Kidney (tissue), 14 donors: ENCODE measurements around the gene DTX1. TPM values are rescaled to one million over a fixed set of nuclear protein-coding genes. Genes with fewer than 3 reads are reported as not detected.

Experiments used
- DNase-seq, 5 donors: peaks; one replicate each; pipeline ENCODE4 v3.0.0-alpha.2; 2013 to 2020
- FAIRE-seq: peaks from 2 replicates; lab custom pipeline; 2012; peaks lifted over from hg19 to GRCh38; lab: Jason Lieb, UNC
- H3K27ac ChIP-seq, 2 donors: one replicate each; pipeline ENCODE4 v1.7.0; 2013; ENCODE audit warnings: low read depth in 2 of 2, low read length in 2 of 2, inconsistent platforms in 1 of 2
- H3K27me3 ChIP-seq: one replicate; pipeline ENCODE4 v1.7.1; 2013; ENCODE audit warnings: low read length, inconsistent platforms; ENCODE audit not compliant: control insufficient read depth, insufficient read depth
- H3K36me3 ChIP-seq, 3 donors: one replicate each; pipeline versions ENCODE4 v1.7.0 to v1.7.1; 2013; ENCODE audit warnings: low read length in 3 of 3, control low read depth in 1 of 3, inconsistent platforms in 1 of 3; ENCODE audit not compliant: insufficient read depth in 3 of 3, control insufficient read depth in 2 of 3
- H3K4me1 ChIP-seq, 3 donors: one replicate each; pipeline versions ENCODE4 v1.7.0 to v1.7.1; 2013; ENCODE audit warnings: low read length in 3 of 3, inconsistent platforms in 1 of 3, low read depth in 1 of 3; ENCODE audit not compliant: control insufficient read depth in 2 of 3, insufficient read depth in 2 of 3
- H3K4me3 ChIP-seq, 3 donors: one replicate each; pipeline versions ENCODE4 v1.7.0 to v1.8.1; 2013; ENCODE audit warnings: low read length in 3 of 3, control low read depth in 1 of 3, inconsistent platforms in 1 of 3
- H3K9ac ChIP-seq, 3 donors: one replicate each; pipeline versions ENCODE4 v1.7.0 to v1.7.1; 2013; ENCODE audit warnings: low read length in 3 of 3, control low read depth in 1 of 3, inconsistent platforms in 1 of 3
- H3K9me3 ChIP-seq, 3 donors: one replicate each; pipeline versions ENCODE4 v1.7.0 to v1.7.1; 2013; ENCODE audit warnings: low read length in 3 of 3, control low read depth in 1 of 3, inconsistent platforms in 1 of 3; ENCODE audit not compliant: control insufficient read depth in 2 of 3, insufficient read depth in 1 of 3
- CTCF ChIP-seq: IDR thresholded peaks from 3 replicates; pipeline ENCODE4 v1.5.1; 2012; ENCODE audit warnings: mild to moderate bottlenecking, moderate library complexity, borderline replicate concordance; ENCODE audit not compliant: insufficient read depth; ENCODE audit errors: extremely low read depth
- intact Hi-C: fragments of 100-400 bp; cut with DNase I; formaldehyde crosslinking; loops from one replicate; pipeline ENCODE4 v1.11.1; 2022
- polyA plus RNA-seq: library from polyadenylated mRNA; stranded (reverse); fragments of 350-450 nt; fragmentation: Illumina TruSeq; extraction: RNeasy Lipid Tissue Mini Kit (QIAGEN cat#74804); gene quantifications from one replicate; pipeline ENCODE4 v1.2.3, GENCODE V29; 2014; ENCODE audit warnings: low read depth, low replicate concordance; ENCODE audit not compliant: insufficient read depth
- total RNA-seq: library from RNA; stranded (reverse); fragmentation: NEBNext Ultra II Directional; extraction: Animal tissue kit (Norgen Biotek cat#: 25700); gene quantifications from one replicate; pipeline ENCODE4 v1.2.1, GENCODE V29; 2021
- donor health status: control.
- donor health status: control.
- donor health status: control.
- donor health status: control.
- donor health status: control.
- donor health status: DM: yes; HTN: yes; CAD: no.
- donor health status: Normal renal cell carcinoma (clear cell type).

DTX1 gene
- total and polyA plus RNA-seq, 2 donors from 2014 or later: 4.9 to 7.3 TPM

GRCh38 chr12:113073586-113073985 lies 17.1 kb downstream of the DTX1 start:
- H3K27me3 ChIP-seq: peaks cover 3% of the 10 kb centered on the region
- no peaks in the 10 kb centered on the region for H3K36me3 ChIP-seq
- no peak for TF ChIP-seq CTCF
- no peaks in the 10 kb centered on the region for H3K9me3 ChIP-seq
- H3K9ac ChIP-seq: no peak overlapping the region
- intact Hi-C loops: no loop called here
- H3K4me1 ChIP-seq: peaks cover 0 to 4% (median 0%) of the 10 kb centered on the region in 3 donors
- H3K27ac ChIP-seq: no peak overlapping the region
- DNase-seq: peak in 1 of 5 donors; percentile 33
- no peak overlapping the region for H3K4me3 ChIP-seq
- FAIRE-seq: no peak

- Histone ChIP-seq H3K27ac (no peak overlapping the region), H3K27me3 (peaks cover 3% of the 10 kb centered on the region), H3K4me3 (no peak overlapping the region), H3K9ac (no peak overlapping the region), H3K36me3 (no peaks in the 10 kb centered on the region), H3K4me1 (peaks cover 0 to 4% (median 0%) of the 10 kb centered on the region in 3 donors), H3K9me3 (no peaks in the 10 kb centered on the region)
- FAIRE-seq (no peak), DNase-seq (peak in 1 of 5 donors; percentile 12)
- intact Hi-C loops: no loop called here
- no peak for TF ChIP-seq CTCF
Observed at GRCh38 chr12:113075137-113075683, 18.7 kb downstream of the DTX1 start.

GRCh38 chr12:113077057-113077858 lies 20.7 kb downstream of the DTX1 start:
- DNase-seq (peak in 1 of 5 donors; percentile 62), FAIRE-seq (no peak)
- H3K9ac ChIP-seq: no peak overlapping the region
- no peaks in the 10 kb centered on the region for H3K4me1 ChIP-seq
- no peak overlapping the region for H3K27ac ChIP-seq
- intact Hi-C loops: no loop called here
- H3K4me3 ChIP-seq: no peak overlapping the region
- peaks cover 3% of the 10 kb centered on the region for H3K27me3 ChIP-seq
- H3K36me3 ChIP-seq: no peaks in the 10 kb centered on the region
- H3K9me3 ChIP-seq: no peaks in the 10 kb centered on the region
- TF ChIP-seq CTCF: no peak
